SHP77 (cell line): ENCODE measurements around the gene FILIP1L.
A peak's percentile ranks its signal among the peaks of the same experiment; 100 is the strongest.

Source experiments
- DNase-seq, 2 experiments: peaks; one replicate each; lab custom pipeline; 2025; lab: John Stamatoyannopoulos, UW

The FILIP1L gene

GRCh38 chr3:99951701-99952100, 162.6 kb downstream of the FILIP1L start:
- DNase-seq: no peak

DNA sequence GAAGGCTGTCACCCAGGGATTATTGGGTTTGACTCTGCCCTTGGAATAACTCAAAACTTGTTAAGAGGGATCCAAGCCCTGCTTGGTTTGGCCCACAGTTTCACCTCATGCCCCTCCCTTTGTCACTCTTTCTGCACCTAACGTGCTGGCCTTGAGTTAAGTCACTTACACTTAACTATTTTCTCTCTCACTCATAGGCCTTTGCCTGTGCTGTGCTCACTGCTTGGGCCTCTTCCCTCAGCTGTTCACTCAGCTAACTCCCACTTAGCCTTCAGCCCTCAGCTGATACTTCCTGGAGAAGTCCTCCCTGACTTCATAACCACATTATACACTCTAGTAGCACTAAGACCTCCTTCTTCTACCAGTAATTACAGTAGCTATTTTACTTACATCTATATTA, 163.4 kb downstream of the FILIP1L start:
- DNase-seq: no peak

GRCh38 chr3:99949956-99950670, 164.2 kb downstream of the FILIP1L start:
- no peak for DNase-seq

- DNase-seq: no peak
Measured at GRCh38 chr3:99948467-99949089, 165.7 kb downstream of the FILIP1L start.

- no peak for DNase-seq
Measured at GRCh38 chr3:99947356-99947755, 166.9 kb downstream of the FILIP1L start.

DNA sequence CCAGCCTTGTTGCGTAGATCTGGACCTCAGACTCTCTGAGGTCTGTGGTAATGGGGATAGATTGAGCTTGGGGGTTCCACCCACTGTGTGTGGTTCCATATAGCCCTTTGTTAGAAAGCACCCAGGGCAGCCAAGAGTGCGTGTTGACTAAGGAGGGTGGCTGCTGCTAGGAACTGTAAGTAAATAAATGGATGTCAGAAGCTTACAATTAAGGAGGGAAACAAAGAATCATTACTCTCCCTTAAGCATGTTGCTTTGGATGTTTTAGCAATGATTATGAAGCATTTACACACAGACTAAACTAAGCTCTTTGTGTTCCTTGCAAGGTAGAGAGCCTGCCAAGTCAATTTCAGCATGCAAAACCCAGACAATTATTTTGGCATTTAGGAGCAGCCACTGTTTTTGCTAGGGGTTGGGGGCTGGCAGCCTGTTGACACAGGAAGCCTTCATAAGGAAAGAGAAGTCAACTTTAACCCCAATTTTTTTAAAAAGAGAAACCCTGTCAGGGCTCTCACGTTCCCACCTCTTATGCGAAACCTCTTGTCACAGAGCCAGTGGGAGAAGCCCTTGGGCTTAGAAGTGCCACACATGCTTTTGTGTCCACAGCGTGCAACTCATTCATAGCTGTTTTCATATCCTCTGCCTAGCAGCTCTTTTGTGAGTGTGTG, 168.8 kb downstream of the FILIP1L start:
- no peak for DNase-seq

DNA sequence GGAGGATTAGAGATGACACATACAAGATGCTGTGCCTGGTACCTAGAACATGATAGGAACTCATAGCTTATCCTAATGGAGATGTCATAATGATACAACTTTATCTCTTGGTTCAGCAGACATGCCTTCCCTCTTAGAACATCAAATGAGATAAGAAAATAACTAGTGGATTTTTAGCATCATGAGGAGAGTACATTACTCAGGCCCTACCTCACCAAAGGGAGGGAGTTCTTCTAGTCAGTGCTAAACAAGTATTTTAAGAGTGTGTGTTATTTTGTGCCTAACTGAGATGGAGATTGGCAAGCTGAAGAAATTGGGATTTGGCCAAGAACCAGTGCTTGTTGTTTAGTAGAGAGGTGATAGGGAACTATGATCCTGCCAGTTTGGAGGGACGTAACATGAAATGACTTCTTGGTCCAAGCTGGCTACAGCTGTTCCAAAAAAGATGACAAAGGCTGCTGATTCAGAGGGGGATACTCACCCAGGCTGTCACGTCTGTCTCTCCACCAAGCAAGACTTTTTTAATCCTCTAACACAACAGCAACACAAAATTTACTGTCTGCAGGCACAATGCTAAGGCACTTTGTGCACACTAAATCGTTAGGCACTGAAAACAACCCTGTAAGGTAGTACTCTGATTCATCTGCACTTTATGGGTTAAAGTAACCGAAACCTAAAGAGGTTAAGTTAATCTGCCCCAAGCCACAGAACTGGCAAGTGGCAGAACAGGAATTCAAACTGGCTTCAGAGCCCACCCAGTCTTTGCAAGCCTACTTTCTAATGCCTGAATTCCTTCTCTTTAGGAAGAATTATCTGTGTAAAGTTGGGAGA, 170.2 kb downstream of the FILIP1L start:
- no peak for DNase-seq

GRCh38 chr3:99941211-99941610, 173.1 kb downstream of the FILIP1L start:
- no peak for DNase-seq

- no peak for DNase-seq
Measured at GRCh38 chr3:99940350-99940749, 174.0 kb downstream of the FILIP1L start.

GRCh38 chr3:99939876-99940275, 174.4 kb downstream of the FILIP1L start:
- no peak for DNase-seq

GRCh38 chr3:99938270-99938911, 175.9 kb downstream of the FILIP1L start:
- DNase-seq: no peak

DNA sequence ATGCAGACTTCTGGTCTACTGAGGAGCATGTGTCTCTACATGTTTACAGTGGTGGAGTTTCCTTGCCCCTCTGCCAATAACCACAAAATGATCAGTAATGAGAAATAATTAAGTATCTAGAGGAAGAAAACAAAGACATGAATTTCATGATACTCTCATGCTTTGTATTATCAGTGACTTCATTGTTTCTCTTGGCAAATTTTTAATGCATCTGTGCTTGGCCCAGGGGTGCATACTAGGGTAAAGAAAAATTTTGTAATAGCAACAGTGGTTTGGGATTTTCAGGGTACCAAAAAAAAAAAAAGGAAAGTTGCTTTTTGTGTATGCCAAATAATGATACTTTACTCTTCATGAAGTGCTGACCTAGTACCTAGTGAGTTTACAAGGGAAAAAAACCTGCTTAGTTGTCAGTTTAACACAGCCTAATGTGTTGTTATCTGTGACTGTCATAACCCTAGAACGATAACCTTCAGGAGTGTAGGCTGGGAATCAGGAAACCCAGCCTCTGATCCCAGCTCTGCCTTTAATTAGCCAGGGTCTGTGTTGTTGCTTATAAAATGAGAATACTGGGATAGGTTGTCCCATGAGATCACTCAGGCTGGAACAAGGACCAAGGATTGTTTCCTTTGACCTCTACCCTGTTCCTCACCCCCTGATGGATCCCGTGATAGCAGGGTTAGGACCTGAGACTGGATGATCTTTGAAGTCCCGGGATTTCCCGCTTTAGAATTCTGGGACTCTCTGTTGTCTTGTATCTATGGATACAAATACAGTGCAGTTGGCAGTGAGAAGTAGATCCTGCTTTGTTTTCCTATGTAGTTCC, 179.1 kb downstream of the FILIP1L start:
- no peak for DNase-seq

DNA sequence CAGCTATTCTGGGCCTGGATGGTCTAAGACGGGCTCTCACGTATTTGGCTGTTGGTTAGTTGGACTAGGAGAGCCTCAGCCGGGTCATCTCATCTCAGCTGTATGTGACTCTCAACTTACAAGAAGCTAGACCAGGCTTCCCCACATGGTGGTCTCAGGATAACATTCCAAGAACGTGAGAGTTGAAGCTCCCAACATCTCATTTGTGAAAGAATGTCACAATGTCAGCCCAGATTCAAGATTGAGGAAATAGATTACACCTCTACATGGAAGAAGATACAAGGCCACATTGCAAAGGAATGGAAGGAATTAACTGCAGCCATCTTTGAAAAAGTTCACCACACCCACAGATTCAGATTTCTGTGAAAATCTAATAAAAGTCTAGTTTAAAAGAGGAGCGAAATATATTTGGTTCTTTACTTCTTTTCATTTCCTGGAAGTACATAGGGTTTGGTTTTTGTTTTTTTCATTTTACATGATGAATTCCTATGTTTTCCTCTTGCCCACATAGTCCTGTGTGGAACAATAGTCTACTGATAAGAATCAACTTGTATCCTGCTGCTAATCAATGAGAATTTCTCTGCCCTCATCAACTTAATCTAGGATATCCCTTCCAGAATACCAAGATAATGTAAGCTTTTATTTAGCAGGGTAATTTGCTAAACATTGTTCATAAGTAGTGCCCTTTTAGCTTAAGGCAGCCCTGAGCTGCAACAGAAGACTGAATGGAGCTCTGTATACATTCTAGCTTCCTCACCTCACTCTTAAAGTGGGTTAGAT, 180.1 kb downstream of the FILIP1L start:
- DNase-seq: no peak

- no peak for DNase-seq
Measured at GRCh38 chr3:99931059-99931458, 183.2 kb downstream of the FILIP1L start.

- no peak for DNase-seq
Measured at GRCh38 chr3:99929745-99930139, 184.6 kb downstream of the FILIP1L start.

- DNase-seq: no peak
Measured at GRCh38 chr3:99928771-99929744, 185.2 kb downstream of the FILIP1L start.

DNA sequence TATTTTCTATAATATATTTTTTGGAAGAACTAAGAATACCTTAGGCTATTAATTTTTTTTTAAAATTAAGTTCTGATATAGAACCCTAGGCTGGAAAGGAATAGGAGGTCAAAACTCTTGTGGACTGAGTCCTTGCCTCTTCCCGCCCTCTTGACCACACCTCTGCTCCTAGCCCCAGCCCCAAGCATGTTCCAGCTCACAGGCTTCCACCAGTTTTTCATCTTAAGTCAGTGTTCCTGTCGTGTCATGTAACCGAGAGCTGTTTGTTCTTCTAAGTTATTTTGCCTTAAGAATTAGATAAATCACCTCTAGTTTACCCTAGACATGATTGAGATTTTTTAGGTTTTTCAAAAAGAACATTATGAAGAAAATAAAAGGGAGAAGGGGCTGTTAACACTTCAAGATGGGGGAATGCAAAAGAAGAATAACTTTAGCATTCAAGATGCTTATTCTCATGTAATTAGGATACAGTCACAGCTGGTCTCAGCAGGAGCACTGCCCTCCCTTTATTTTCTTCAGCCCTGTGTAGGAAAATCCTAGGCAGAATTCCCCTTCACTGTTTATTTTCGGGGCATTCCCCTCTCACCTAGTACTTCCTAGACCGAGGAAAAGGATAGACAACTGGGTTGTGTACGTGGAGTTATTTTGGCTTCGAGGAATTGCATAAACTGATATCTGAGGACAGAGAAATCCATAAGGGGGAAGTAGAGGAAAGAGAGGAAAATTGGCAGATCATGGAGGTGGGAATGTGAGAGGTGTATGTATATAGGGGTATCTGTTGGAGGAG, 186.4 kb downstream of the FILIP1L start:
- no peak for DNase-seq

DNA sequence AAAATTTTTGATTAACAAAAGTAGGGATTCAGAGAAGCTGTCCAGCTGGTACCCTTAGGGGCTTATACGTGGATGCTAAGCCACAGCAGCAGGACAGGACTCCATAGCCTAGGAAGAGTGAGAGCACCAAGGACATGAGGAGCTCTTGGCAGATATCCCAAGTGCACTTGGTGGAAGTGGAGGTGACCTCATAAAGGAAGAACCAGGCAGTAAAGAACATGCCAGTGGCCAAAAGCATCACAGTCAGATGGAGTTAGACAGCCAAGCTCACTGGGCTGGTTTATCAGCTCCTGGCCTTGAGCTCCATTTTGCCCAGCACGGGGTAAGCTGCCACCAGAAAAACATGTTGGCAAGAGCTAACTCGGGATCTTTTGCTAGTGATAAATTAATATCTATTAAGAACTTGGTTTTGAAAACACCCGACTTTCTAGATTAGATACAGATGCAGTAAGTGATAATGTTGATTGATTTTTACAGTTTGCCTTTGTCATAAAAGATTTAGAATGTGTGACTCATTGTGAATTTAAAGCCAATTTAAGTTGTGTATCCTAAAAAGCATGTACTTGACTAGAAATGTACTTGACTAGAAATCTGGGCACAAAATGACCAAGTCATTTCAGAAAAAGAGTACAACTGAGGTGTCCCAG, 188.6 kb downstream of the FILIP1L start:
- DNase-seq: peak; percentile 31 to 41
